Neutrophil (primary cell): ENCODE measurements around the gene RUBCNL.

Experiments
- H3K27ac ChIP-seq: fragments of 200-600 bp; sonication (generic); 2 replicates; pipeline ENCODE4 v1.5.1; 2016; ENCODE audit warnings: mild to moderate bottlenecking, moderate library complexity
- H3K27me3 ChIP-seq: fragments of 200-600 bp; sonication (generic); 2 replicates; pipeline ENCODE4 v1.6.0; 2016; ENCODE audit warnings: mild to moderate bottlenecking
- H3K36me3 ChIP-seq: fragments of 200-600 bp; sonication (generic); 2 replicates; pipeline ENCODE4 v1.5.1; 2017
- H3K4me1 ChIP-seq, 2 experiments: fragments of 200-600 bp in 1 of 2; sonication (generic) in 1 of 2; 1 replicate in 1 of 2; 2 replicates in 1 of 2; pipeline versions ENCODE4 v1.5.1 to v1.6.1; 2013 to 2016; ENCODE audit warnings: low read depth in 1 of 2, low read length in 1 of 2, mild to moderate bottlenecking in 1 of 2, moderate library complexity in 1 of 2; ENCODE audit not compliant: control insufficient read depth in 1 of 2, insufficient read depth in 1 of 2
- H3K4me3 ChIP-seq, 2 experiments: fragments of 200-600 bp in 1 of 2; sonication (generic) in 1 of 2; 1 replicate in 1 of 2; 2 replicates in 1 of 2; pipeline ENCODE4 v1.5.1; 2013 to 2016; ENCODE audit warnings: low read depth in 1 of 2, low read length in 1 of 2, mild to moderate bottlenecking in 1 of 2, moderate library complexity in 1 of 2
- H3K9me3 ChIP-seq: fragments of 200-600 bp; sonication (generic); 2 replicates; pipeline ENCODE4 v1.5.1; 2016
- CTCF ChIP-seq: fragments of 200-600 bp; sonication (generic); IDR thresholded peaks from 2 replicates; pipeline ENCODE4 v1.5.1; 2016; ENCODE audit warnings: antibody characterized with exemption

RUBCNL gene

DNA sequence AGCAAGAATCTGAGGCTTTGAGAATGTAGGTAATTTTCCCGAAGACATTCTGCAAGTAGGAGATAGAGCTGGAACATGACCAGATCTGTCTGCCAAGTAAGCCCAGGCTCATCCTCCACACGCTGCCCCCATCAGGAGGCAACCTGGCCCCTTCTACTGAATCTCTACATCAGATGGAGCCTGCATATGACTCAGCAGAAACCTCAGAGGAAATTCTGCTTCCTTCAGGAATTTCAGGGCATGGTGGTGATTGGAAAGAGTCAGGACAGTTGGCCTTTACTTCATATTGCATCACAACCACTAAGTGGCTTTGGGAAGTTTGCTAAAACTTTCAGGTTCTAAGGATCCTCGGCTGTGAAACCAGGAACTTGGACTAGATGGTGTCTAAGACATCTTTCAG lies 90.1 kb downstream of the RUBCNL start:
- TF ChIP-seq CTCF: no peak
- Histone ChIP-seq H3K4me1 (peaks cover 48 to 56% of the 10 kb centered on the region in 2 experiments), H3K4me3 (peak overlapping the region; percentile 27 to 35), H3K9me3 (no peaks in the 10 kb centered on the region), H3K27me3 (no peaks in the 10 kb centered on the region), H3K27ac (peak overlapping the region; percentile 92), H3K36me3 (no peaks in the 10 kb centered on the region)

DNA sequence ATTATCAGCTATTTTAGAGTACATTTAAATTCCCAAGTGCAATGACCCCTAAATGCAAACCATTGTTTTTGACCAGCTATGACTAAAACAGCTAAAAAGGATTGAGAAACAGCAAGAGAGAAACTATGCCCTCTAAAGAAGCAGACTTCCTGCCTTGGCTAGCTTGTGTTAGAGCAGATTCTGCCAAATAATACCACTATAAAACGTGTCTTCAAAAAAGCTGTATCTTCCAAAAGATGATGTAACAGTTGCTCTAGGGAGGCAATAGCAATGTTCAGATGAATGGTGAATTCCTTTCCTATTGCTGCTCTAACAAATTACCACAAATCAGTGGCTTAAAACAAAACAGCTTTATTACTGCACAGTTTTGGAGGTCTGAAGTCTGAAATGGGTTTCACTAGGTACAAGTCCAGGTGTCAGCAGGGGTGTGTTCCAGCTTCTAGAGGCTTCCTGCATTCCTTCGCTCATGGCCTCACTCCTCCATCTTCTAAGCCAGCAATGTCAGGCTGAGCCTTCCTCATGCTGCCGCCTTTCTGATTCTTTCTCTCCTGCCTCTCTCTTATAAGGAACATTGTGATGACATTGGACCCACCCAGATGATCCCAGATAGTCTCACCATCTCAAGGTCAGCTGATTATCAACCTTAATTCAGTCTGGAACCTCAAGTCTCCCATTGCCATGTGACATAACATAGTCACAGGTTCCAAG lies 90.8 kb downstream of the RUBCNL start:
- TF ChIP-seq CTCF: no peak
- H3K9me3 ChIP-seq: no peaks in the 10 kb centered on the region
- H3K27ac ChIP-seq: peak overlapping the region; percentile 92
- peaks cover 48 to 56% of the 10 kb centered on the region in 2 experiments for H3K4me1 ChIP-seq
- H3K36me3 ChIP-seq: no peaks in the 10 kb centered on the region
- no peaks in the 10 kb centered on the region for H3K27me3 ChIP-seq
- peak overlapping the region; percentile 27 to 35 for H3K4me3 ChIP-seq

DNA sequence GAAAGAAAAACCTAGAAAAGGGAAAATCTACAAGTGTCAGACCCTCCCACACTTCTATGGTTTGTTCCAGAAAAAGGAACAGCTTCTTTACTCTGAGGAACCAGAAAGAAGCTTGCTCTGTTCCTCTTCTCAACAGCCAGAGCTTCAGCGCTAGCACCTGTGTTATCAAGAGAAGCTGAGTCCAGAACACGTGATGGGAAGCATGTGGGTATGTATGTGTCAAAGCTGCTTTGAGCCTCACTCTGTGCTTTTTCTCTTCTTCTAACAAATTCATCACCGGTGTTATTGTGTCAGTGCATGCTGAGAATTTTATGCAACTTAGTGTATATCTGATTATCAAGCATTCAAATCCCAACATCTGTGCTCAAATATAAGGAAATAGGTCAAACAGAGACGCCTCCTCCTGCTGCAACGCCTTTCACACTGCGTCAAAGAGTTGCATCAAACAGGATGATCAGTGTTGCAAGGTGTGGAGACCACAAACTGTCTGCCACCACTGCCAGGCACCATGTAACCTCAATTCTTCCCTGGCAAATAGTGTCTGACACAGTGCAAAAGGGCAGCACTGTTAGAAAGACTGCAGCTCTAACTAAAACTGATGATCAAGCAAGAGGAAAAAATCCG lies 91.4 kb downstream of the RUBCNL start:
- TF ChIP-seq CTCF: peak; percentile 12
- H3K4me1 ChIP-seq: peaks cover 48 to 56% of the 10 kb centered on the region in 2 experiments
- peak overlapping the region; percentile 92 for H3K27ac ChIP-seq

DNA sequence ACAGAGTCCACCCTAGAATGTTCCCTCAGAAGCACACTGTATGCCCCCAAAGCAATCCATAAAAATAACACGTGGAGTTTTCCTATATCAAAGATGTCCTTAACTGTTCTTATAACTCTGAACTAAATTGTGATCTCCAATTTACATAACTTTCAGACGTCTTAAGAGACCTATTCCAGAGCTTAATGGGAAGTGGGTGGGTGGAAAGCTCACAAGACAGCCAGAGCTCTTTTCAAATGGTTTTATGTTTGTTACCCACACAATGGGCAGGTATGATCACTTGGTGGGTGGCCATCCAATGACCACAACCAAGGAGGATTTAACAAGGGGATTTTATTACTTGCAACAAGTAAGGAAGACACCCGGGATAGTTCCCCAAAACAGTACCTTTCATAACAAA lies 93.6 kb downstream of the RUBCNL start:
- peaks cover 48 to 59% of the 10 kb centered on the region in 2 experiments for H3K4me1 ChIP-seq

More for the DNA sequence above, 91.4 kb downstream of the RUBCNL start:
- Histone ChIP-seq H3K27me3 (no peaks in the 10 kb centered on the region), H3K4me3 (peak overlapping the region; percentile 27 to 35), H3K9me3 (no peaks in the 10 kb centered on the region), H3K36me3 (no peaks in the 10 kb centered on the region)

More for the DNA sequence above, 93.6 kb downstream of the RUBCNL start:
- no peaks in the 10 kb centered on the region for H3K9me3 ChIP-seq
- H3K36me3 ChIP-seq: no peaks in the 10 kb centered on the region
- no peak for TF ChIP-seq CTCF
- H3K4me3 ChIP-seq: no peak overlapping the region
- no peaks in the 10 kb centered on the region for H3K27me3 ChIP-seq
- H3K27ac ChIP-seq: no peak overlapping the region
